GM18868 (cell line): ENCODE data around the gene KCTD19.

Source experiments
- ATAC-seq: cut with Tn5 transposase; IDR thresholded peaks from one replicate; pipeline ENCODE4 v1.9.1; 2021; ENCODE audit warnings: mild to moderate bottlenecking, moderate library complexity; ENCODE audit not compliant: unreplicated experiment

The KCTD19 gene

GRCh38 chr16:67283826-67284555, 42.5 kb downstream of the KCTD19 start:
- ATAC-seq = no peak

DNA sequence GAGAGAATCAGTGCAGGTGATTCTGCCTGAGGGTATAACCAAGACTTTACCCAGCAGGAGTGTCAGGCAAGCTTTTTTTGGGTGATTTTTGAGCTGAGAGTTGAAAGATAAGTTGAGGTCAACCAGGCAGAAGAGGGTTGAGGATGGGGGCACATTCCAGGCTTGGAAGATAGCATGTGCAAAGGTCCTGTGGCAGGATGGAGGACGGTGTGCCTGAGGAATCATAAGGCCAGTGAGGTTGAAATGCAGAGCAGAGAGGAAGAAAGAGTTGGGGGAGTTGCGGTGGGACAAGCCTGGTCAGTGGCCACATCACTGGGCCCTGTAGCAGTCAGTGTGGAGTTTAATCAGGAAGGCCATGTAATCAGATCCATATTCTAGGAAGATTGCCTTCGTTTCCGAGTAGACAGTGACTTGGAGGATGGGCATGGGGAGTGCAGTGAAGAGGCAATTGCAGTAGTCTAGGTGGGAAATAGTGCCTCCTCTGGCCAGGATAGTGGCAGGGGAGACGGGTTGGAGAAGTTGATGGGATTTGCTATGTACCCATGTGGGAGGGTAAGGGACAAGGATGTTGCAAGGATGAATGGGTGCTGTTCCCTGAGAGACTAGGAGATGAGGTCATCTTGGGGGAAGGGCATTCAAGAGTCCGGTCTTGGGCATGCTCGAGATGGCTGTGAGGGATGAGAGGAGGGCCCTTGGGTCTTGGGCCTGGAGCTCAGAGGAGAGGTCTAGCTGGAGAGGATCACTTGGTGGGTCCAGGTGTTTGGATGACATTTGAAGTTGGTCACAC, 43.3 kb downstream of the KCTD19 start:
- no peak for ATAC-seq

GRCh38 chr16:67282447-67282805, 44.1 kb downstream of the KCTD19 start:
- no peak for ATAC-seq

GRCh38 chr16:67281536-67282446, 44.8 kb downstream of the KCTD19 start:
- no peak for ATAC-seq

GRCh38 chr16:67280090-67281015, 46.2 kb downstream of the KCTD19 start:
- ATAC-seq = no peak

GRCh38 chr16:67279296-67280089, 47.0 kb downstream of the KCTD19 start, which contains the start of gene PLEKHG4:
Gene PLEKHG4 (plus strand): TSS chr16:67279532. CDS start chr16:67280045, 513 bp downstream.
- ATAC-seq = peak; percentile 87

GRCh38 chr16:67278773-67279295, 47.7 kb downstream of the KCTD19 start:
- ATAC-seq = peak; percentile 41

DNA sequence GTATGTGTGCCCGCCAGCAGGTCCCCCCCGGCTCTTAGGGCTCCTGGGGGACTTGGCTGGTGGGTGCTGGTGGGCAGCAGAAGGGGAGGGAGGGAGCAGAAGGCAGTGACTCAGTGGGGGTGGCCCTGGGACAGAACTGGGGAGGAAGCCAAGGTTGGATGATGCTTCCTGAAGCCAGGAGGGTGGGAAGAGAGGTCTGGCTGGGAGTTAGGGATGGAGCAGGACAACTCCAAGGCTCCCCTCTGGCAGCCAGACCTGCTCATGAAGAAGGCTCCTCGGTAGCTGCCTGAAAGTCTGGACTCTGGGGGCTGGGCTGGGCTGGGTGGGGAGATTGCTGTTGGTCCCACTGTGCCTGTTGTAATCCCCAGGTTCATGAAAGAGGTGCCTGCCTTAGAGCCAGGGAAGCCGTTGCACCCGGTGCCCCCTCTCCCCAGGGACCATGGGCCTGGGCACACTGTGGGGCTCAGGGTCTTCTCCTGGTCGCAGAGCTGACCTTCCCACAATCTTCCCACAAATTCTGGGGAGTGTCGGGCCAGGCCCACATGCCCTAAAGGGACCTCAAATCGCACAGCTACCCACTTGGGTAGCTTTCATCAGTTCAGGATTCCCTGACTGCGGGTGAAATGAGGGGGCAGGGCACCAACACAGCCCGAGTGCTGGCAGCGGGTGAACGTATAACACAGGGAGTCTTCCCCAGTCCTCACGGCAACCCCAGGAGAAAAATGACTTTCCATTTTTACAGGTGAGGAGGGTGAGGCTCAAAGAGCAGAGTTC, 48.4 kb downstream of the KCTD19 start:
- no peak for ATAC-seq

GRCh38 chr16:67277294-67277998, 49.1 kb downstream of the KCTD19 start:
- ATAC-seq = no peak

DNA sequence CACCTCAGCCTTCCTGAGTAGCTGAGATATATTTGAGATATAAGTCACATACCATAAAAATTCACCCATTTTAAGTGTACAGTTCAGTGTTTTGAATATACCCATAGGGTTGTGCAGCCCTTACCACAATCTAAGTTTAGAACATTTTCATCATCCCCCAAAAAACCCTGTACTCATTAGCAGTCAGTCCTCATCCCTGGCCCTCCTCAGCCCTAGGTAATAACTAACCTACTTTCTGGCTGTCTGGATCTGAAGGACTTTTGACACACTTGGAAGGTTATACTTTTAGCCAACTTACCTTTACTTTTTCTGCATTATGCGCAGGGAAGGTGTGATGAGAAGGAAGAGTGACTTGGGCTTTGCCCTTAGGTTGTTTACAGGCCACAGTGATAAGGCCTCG, 51.2 kb downstream of the KCTD19 start:
- no peak for ATAC-seq

DNA sequence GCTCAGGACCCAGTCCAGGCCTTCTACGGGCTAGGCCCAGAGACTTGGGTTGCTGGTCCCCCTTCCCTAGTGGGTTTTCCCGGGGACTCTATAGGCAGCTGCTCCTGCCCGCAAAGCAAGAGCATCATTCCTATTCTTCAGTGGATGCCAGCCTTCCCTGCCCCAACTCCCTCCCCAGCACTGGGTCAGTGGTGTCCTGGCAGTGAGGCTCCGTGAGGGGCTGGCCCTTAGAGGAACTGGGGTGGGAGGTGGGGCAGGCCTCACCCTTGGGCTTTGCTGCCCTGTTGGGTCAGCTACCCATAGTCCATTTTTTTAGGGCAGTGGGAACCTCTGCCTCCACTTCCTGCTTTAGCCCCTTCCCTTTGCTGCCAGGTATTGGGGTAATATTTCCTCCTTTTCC, 55.1 kb downstream of the KCTD19 start:
- no peak for ATAC-seq

DNA sequence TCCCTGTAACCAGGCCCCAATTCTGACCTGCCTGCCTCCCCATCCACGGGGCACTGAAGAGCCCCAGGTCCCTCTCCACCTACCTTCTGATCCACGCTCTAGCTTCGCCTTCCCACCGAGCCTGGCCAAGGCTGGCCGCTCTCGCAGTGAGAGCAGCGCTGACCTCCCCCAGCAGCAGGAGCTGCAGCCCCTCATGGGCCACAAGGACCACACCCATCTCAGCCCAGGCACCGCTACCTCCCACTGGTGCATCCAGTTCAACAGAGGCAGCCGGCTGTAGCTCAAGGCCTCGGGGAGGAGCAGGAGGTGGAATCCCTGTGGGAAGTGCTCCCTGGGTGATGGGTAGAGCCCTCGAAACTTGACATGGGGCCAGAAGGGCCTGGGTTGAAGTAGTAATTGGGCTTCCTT, 55.6 kb downstream of the KCTD19 start:
- ATAC-seq = no peak

DNA sequence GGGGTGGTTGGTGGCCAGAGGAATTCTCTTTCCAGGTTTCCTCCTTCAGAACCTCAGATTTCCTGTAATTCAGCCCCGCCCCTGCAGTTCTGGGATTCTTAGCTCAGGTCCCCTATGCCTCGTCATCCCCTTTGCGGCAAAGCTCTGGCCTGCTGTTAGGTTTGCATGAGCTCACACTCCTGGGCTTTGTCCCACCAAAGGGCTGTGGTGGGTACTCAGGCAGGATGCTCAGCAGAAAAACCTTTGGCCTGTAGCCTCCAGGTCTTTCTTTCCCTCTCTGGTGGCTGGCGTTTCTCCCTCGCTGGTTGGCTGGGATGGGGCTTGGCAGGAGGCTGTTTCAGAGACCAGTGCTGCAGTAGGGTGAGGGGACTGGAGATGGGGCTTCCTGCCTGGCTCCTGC, 56.8 kb downstream of the KCTD19 start:
- ATAC-seq = no peak

DNA sequence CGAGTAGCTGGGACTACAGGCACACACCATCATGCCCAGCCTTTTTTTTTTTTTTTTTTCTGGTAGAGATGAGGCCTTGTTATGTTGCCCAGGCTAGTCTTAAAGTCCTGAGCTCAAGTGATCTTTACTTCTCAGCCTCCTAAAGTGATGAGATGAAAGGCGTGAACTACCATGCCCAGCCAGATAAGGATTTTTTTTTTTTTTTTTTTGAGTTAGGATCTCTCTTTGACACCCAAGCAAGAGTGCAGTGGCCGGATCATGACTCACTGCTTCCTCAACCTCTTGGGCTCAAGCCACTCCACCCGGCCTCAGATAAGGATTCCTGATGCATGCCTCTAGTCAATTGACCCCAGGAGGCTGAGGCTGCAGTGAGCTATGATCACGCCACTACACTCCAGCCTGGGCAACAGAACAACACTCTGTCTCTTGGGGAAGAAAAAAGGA, 58.4 kb downstream of the KCTD19 start:
- ATAC-seq = no peak

- ATAC-seq = no peak
Observed at GRCh38 chr16:67265834-67266233, 60.7 kb downstream of the KCTD19 start.

DNA sequence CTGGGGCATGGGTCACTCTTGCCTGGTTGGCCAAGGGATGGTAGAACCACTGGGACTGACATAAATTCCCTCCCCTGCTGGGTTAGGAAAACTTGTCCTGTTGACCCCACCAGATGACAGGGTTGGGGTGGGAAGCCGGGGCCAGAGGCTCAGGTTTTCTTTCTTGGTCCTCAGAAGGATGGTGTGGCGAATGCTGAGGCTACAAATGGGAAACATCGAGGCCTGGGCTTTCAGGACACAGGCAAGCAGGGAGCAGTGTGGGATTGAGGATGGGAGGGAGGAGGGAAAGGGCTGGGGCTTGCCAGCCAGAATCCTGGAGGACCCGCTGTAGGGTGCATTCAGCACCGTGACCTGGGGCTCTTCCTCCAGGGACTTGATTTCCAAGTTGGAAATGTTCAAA, 61.7 kb downstream of the KCTD19 start:
- no peak for ATAC-seq

GRCh38 chr16:67264277-67264676, 62.3 kb downstream of the KCTD19 start:
- no peak for ATAC-seq

DNA sequence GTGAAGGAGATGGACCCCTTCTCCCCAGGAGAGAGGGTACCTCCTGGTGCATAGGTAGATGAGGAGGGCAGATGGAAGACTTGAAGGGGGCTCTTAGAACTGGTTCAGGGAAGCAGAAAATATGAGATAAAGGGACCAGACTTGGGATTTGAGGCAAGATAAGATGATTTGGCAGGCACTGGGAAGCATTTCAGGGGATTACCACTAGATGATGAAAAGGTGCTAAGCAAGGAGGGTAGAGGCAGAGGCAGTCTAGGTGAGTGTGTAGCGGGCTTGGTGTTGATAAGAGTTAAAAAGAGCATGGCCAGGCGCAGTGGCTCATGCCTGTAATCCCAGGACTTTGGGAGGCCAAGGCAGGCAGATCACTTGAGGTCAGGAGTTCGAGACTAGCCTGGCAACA, 63.3 kb downstream of the KCTD19 start:
- ATAC-seq = no peak
